ENCODE data around the gene RMI2. TPM values are rescaled to one million over a fixed set of nuclear protein-coding genes. Genes with fewer than 3 reads are reported as not detected.

The RMI2 gene
- polyA plus RNA-seq, 1 donor (not counting 4 experiments of a cell fraction or from before 2014, with no cell fraction given): 6.8 TPM

- H3K4me1 ChIP-seq (ENCODE audit: control insufficient read depth, extremely low read depth, insufficient read depth, low read length): peaks cover 11% of the 10 kb centered on the region
- H3K9me1 ChIP-seq (ENCODE audit: control insufficient read depth, extremely low read depth, insufficient read depth, low read length): no peaks in the 10 kb centered on the region
- TF ChIP-seq EZH2 (IDR thresholded peaks at IDR 0.05; ENCODE audit: low read length): no peak
- TF ChIP-seq CTCF (optimal IDR thresholded peaks at IDR 0.05 in 1 of 3, IDR thresholded peaks at IDR 0.05 in 1 of 3, conservative IDR thresholded peaks at IDR 0.05 in 1 of 3; ENCODE audit: extremely low read depth in 1 of 3, insufficient read depth in 2 of 3, low read length in 3 of 3): no peak
- H4K20me1 ChIP-seq (ENCODE audit: control insufficient read depth, extremely low read depth, insufficient read depth, low read length): no peaks in the 10 kb centered on the region
- H3K79me2 ChIP-seq (ENCODE audit: control insufficient read depth, insufficient read depth, low read length): no peaks in the 10 kb centered on the region
- H3K9ac ChIP-seq (ENCODE audit: control insufficient read depth, extremely low read depth, insufficient read depth, low read length): no peak overlapping the region
- no peak overlapping the region for H3K27ac ChIP-seq (ENCODE audit: control insufficient read depth, insufficient read depth, low read length)
- dilution Hi-C loops (cut with MboI; ENCODE audit: extremely low pct_ligation_motif_present, low sequenced_read_pairs): no loop called here
- no peaks in the 10 kb centered on the region for H3K36me3 ChIP-seq (ENCODE audit: control insufficient read depth in 2 of 2, extremely low read depth in 1 of 2, insufficient read depth in 2 of 2, low read length in 2 of 2)
- H3K27me3 ChIP-seq (ENCODE audit: control insufficient read depth, extremely low read depth, insufficient read depth, low read length): peaks cover 4% of the 10 kb centered on the region
- no peak overlapping the region for H3K4me3 ChIP-seq (ENCODE audit: control insufficient read depth in 2 of 3, extremely low read depth in 1 of 3, insufficient read depth in 2 of 3, low read depth in 1 of 3, low read length in 3 of 3)
- no peaks in the 10 kb centered on the region for H3K9me3 ChIP-seq (ENCODE audit: control insufficient read depth, low read depth, low read length)
- no peak overlapping the region for H3K4me2 ChIP-seq (ENCODE audit: control insufficient read depth, extremely low read depth, insufficient read depth, low read depth, low read length)
- FAIRE-seq: no peak
- DNase-seq (ENCODE audit: low read depth, low spot score): no peak
- H2AFZ ChIP-seq (ENCODE audit: control insufficient read depth, low read length): no peak overlapping the region
Measured at GRCh38 chr16:11394593-11394960, 49.3 kb downstream of the RMI2 start.

GRCh38 chr16:11395008-11395948 is 50.0 kb downstream of the RMI2 start:
- no peak for FAIRE-seq
- Histone ChIP-seq H2AFZ (ENCODE audit: control insufficient read depth, low read length) (no peak overlapping the region), H3K4me1 (ENCODE audit: control insufficient read depth, extremely low read depth, insufficient read depth, low read length) (peaks cover 11% of the 10 kb centered on the region), H3K36me3 (ENCODE audit: control insufficient read depth in 2 of 2, extremely low read depth in 1 of 2, insufficient read depth in 2 of 2, low read length in 2 of 2) (no peaks in the 10 kb centered on the region), H3K9me3 (ENCODE audit: control insufficient read depth, low read depth, low read length) (no peaks in the 10 kb centered on the region), H3K4me3 (ENCODE audit: control insufficient read depth in 2 of 3, extremely low read depth in 1 of 3, insufficient read depth in 2 of 3, low read depth in 1 of 3, low read length in 3 of 3) (no peak overlapping the region), H3K27me3 (ENCODE audit: control insufficient read depth, extremely low read depth, insufficient read depth, low read length) (peaks cover 4% of the 10 kb centered on the region), H4K20me1 (ENCODE audit: control insufficient read depth, extremely low read depth, insufficient read depth, low read length) (no peaks in the 10 kb centered on the region), H3K9me1 (ENCODE audit: control insufficient read depth, extremely low read depth, insufficient read depth, low read length) (no peaks in the 10 kb centered on the region), H3K4me2 (ENCODE audit: control insufficient read depth, extremely low read depth, insufficient read depth, low read depth, low read length) (no peak overlapping the region), H3K79me2 (ENCODE audit: control insufficient read depth, insufficient read depth, low read length) (no peaks in the 10 kb centered on the region), H3K9ac (ENCODE audit: control insufficient read depth, extremely low read depth, insufficient read depth, low read length) (no peak overlapping the region), H3K27ac (ENCODE audit: control insufficient read depth, insufficient read depth, low read length) (no peak overlapping the region)
- dilution Hi-C loops (cut with MboI; ENCODE audit: extremely low pct_ligation_motif_present, low sequenced_read_pairs): no loop called here
- TF ChIP-seq EZH2 (IDR thresholded peaks at IDR 0.05; ENCODE audit: low read length) (no peak), CTCF (optimal IDR thresholded peaks at IDR 0.05 in 1 of 3, IDR thresholded peaks at IDR 0.05 in 1 of 3, conservative IDR thresholded peaks at IDR 0.05 in 1 of 3; ENCODE audit: extremely low read depth in 1 of 3, insufficient read depth in 2 of 3, low read length in 3 of 3) (peak in 2 of 3 experiments; percentile 30 to 47)
- DNase-seq (ENCODE audit: low read depth, low spot score): no peak
